Subcutaneous adipose tissue (tissue), 4 donors: ENCODE measurements around the gene CCDC170. TPM values are rescaled to one million over a fixed set of nuclear protein-coding genes. Genes with fewer than 3 reads are reported as not detected.

Experiments
- CTCF ChIP-seq: fragments of 450-650 bp; IDR thresholded peaks from one replicate; pipeline ENCODE4 v1.5.1; 2016; ENCODE audit warnings: low read depth, mild to moderate bottlenecking, control low read depth, antibody characterized with exemption, moderate library complexity
- total RNA-seq, 4 donors: library from RNA; depleted of rRNA; stranded (reverse); fragments of >200 nt; gene quantifications; one replicate each; pipeline ENCODE4 v1.1.0, GENCODE V29; 2016

CCDC170 gene
- total RNA-seq, 4 donors from 2014 or later, result 7.0 to 16.6 (median 9.6) TPM

DNA sequence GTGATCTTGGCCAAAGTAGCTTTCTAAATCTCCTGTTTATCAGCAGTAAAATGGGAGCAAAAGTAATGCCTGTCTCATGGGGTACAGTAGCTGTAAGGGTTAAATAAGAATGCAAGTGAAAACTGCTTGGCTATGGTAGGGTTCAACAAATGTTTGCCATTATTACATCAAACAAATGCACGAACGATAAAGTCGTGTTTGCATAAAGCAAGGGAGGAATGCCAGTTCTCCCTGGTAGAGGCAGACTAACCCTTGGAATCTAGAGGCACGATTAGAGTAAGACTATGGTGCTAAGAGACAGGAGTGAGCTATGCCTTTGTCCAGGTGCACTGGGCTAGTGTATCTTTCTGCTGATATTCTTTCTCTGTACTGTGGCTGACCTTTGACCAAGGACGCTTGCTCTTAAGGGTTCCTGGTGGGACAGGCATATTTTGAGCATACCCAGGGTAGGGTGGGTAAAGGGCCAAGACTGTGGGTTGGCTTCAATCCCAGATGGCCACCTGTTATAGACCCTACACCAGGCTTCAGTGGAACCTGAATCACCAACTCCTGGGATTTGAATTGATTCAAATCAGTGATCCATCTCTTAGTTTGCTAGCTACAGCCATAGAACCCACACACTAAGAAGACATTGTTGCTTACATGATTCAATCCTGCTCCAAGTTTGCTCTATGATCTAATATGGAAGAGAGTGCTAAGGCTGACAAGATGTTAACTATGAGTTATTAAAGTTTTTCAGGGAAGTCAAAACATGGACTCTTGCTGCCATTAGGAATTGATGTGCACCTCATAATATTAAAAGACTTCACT, 139.9 kb downstream of the CCDC170 start:
- TF ChIP-seq CTCF, result no peak

- no peak for TF ChIP-seq CTCF
These were observed 140.5 kb downstream of the CCDC170 start for GRCh38 chr6:151634336-151634720.

- no peak for TF ChIP-seq CTCF
These were observed 141.9 kb downstream of the CCDC170 start for GRCh38 chr6:151635741-151636140.

DNA sequence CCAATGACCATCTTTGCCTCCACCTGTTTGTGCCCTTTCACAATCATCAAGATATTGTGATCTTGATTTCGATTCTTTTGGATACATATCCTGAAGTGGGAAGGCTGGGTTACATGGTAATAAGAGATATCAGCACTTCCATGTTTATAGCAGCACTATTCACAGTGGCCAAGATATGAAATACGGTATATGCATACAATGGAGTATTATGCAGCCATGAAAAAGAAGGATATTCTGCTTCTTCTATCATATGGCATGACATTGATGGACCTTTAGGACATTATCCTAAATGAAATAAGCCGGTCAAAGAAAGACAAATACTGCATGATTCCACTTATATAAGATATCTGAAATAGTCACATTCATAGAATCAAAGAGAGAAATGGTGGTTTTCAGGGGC, 144.0 kb downstream of the CCDC170 start:
- TF ChIP-seq CTCF, result no peak

DNA sequence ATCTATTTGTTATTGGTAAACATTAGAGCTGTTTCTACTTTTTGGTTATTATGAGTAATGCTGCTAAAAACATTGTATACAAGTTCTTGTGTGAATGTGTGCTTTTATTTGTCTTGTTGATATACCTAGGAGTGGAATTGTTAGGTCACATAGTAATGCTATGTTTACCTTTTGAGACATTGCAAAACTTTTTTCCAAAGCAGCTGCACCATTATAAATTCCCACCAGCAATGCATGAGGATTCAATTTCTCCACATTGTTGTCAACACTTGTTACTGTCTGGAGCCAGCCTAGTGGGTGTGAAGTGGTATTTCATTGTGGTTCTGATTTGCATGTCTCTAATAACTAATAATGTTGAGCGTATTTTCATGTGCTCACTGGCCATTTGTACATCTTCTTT, 145.9 kb downstream of the CCDC170 start:
- TF ChIP-seq CTCF, result no peak

GRCh38 chr6:151641028-151641427, 147.2 kb downstream of the CCDC170 start:
- no peak for TF ChIP-seq CTCF

DNA sequence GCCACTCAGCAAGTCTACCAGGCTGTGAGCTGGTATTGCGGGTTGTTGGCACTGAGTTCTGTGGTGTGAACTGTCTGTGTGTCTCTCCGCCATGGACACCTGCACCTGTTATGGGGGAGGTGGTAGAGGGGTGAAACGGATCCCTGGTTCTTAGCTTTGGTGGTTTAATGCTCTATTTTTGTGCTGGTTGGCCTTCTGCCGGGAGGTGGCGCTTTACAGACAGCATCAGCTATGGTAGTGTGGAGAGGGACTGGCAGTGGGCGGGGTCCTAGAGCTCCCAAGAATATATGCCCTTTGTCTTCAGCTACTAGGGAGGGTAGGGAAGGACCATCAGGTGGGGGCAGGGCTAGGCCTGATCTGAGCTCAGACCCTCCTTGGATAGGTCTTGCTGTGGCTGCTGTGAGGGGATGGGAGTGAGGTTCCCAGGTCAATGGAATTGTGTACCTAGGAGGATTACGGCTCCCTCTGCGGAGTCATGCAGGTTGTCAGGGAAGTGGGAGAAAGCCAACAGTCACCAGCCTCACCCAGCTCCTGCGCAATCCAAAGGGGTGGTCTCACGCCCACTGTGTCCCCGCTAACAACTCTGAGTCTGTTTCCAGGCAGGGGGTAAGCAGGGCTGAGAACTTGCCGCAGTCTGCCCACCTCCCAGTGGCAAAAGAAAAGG, 154.3 kb downstream of the CCDC170 start:
- no peak for TF ChIP-seq CTCF
